K562 (cell line): Measurements from ENCODE around the gene ARID4B. TPM values are rescaled to one million over a fixed set of nuclear protein-coding genes. Genes with fewer than 3 reads are reported as not detected.

Source experiments
- AFF4 ChIP-seq: sonication (generic); formaldehyde crosslinking; IDR thresholded peaks from 2 replicates; pipeline ENCODE4 v1.8.0; 2023; ENCODE audit warnings: mild to moderate bottlenecking, missing genetic modification reagents
- ARID1B ChIP-seq: fragments of 450-650 bp; IDR thresholded peaks from 2 replicates; pipeline ENCODE4 v1.6.1; 2016; ENCODE audit warnings: antibody characterized with exemption, mild to moderate bottlenecking, inconsistent platforms
- FUS ChIP-seq: fragments of 200-400 bp; formaldehyde crosslinking; optimal IDR thresholded peaks from 2 replicates; pipeline ENCODE3; 2017; ENCODE audit warnings: low read depth, low read length
- IRF2 ChIP-seq: sonication (generic); formaldehyde crosslinking; IDR thresholded peaks from 2 replicates; pipeline ENCODE4 v1.8.1; 2022; ENCODE audit warnings: mild to moderate bottlenecking, missing genetic modification reagents
- JUNB ChIP-seq: fragments of 450-650 bp; formaldehyde crosslinking; conservative IDR thresholded peaks from 2 replicates; pipeline ENCODE4 v1.4.0; 2020; ENCODE audit warnings: mild to moderate bottlenecking
- KDM5B ChIP-seq: fragments of 200-600 bp; sonication (generic); IDR thresholded peaks from 2 replicates; pipeline ENCODE4 v1.6.1; 2012; ENCODE audit warnings: low read depth, mild to moderate bottlenecking, moderate library complexity, low read length, control low read depth, inconsistent platforms; ENCODE audit not compliant: insufficient replicate concordance
- KLF6 ChIP-seq: fragments of 250-450 bp; sonication (Bioruptor Pico); IDR thresholded peaks from 2 replicates; pipeline ENCODE4 v1.4.0; 2020; ENCODE audit warnings: mild to moderate bottlenecking, moderate library complexity, borderline replicate concordance
- PBX2 ChIP-seq, 2 experiments: IDR thresholded peaks in 1 of 2; conservative IDR thresholded peaks in 1 of 2; 2 replicates each; pipeline ENCODE4 v1.6.1; 2016; ENCODE audit warnings: low read depth in 2 of 2, mild to moderate bottlenecking in 1 of 2, missing compliant biosample characterization in 1 of 2, missing genetic modification characterization in 1 of 2, moderate library complexity in 1 of 2
- POLR3G ChIP-seq: IDR thresholded peaks from 2 replicates; pipeline ENCODE4 v1.6.1; 2011; ENCODE audit not compliant: insufficient read length, insufficient replicate concordance; ENCODE audit errors: extremely low read depth
- SREBF1 ChIP-seq: fragments of 150-350 bp; IDR thresholded peaks from 2 replicates; pipeline ENCODE4 v1.6.1; 2014; ENCODE audit warnings: antibody characterized with exemption, low read depth, low read length, borderline replicate concordance
- STAG1 ChIP-seq: sonication (generic); formaldehyde crosslinking; IDR thresholded peaks from 2 replicates; pipeline ENCODE4 v1.5.0; 2020; ENCODE audit warnings: missing genetic modification reagents, borderline replicate concordance
- TAL1 ChIP-seq: fragments of 450-650 bp; IDR thresholded peaks from 2 replicates; pipeline ENCODE4 v1.6.1; 2016; ENCODE audit warnings: mild to moderate bottlenecking
- TFAP4 ChIP-seq: sonication (generic); formaldehyde crosslinking; IDR thresholded peaks from 2 replicates; pipeline ENCODE4 v1.8.0; 2022; ENCODE audit warnings: missing genetic modification reagents, mild to moderate bottlenecking, moderate library complexity, borderline replicate concordance
- TSHZ1 ChIP-seq: fragments of 250-450 bp; sonication (Bioruptor Pico); IDR thresholded peaks from 2 replicates; pipeline ENCODE4 v1.4.0; 2020; ENCODE audit warnings: mild to moderate bottlenecking, moderate library complexity
- ZNF140 ChIP-seq: fragments of 250-450 bp; sonication (Bioruptor Pico); IDR thresholded peaks from 2 replicates; pipeline ENCODE4 v1.8.0; 2021; ENCODE audit warnings: moderate library complexity, mild to moderate bottlenecking, inconsistent platforms
- polyA plus RNA-seq, 8 experiments: library from polyadenylated mRNA; depleted of rRNA in 4 of 8; stranded (reverse) in 5 of 8; unstranded in 3 of 8; fragments of >200 nt; fragmentation: Nextera tagmentation in 2 of 8; fragmentation: Illumina TruSeq in 1 of 8; extraction: Ambion mirVana in 2 of 8; extraction: Trizol in 1 of 8; gene quantifications; 2 replicates each; pipeline versions ENCODE4 v1.2.1 to v1.2.3, GENCODE V29; 2011 to 2014; ENCODE audit warnings: inconsistent platforms in 1 of 8, missing spikeins in 1 of 8
- total RNA-seq, 7 experiments: library from RNA; depleted of rRNA in 6 of 7; stranded (reverse); fragments of >200 nt in 6 of 7; fragmentation: Illumina TruSeq in 2 of 7; extraction: Trizol in 2 of 7; gene quantifications; 2 replicates each; pipeline versions ENCODE4 v1.2.1 to v1.2.3, GENCODE V29; 2011 to 2021; ENCODE audit warnings: low replicate concordance in 1 of 7

Gene ARID4B
- total and polyA plus RNA-seq, 9 of the 15 experiments (the other 6 are each of a cell fraction or from before 2014, with no cell fraction given), result 8.4 to 38.9 (median 18.5) TPM

GRCh38 chr1:235328271-235329138 is 526 bp upstream of the ARID4B start, which contains the start of gene GGPS1 (continued):
- TF ChIP-seq PBX2 (CRISPR knock-in tag; IDR thresholded peaks at IDR 0.05; ENCODE audit: low read depth) (no peak), PBX2 (tag; conservative IDR thresholded peaks at IDR 0.05; ENCODE audit: low read depth) (peak; percentile 78), STAG1 (no peak), KDM5B (peak; percentile 90), IRF2 (CRISPR knock-in tag) (no peak), KLF6 (CRISPR knock-in tag) (peak; percentile 69; the same call in 1 of the 2 replicates), SREBF1 (peak; percentile 73; the same call in 1 of the 2 replicates), POLR3G (no peak), TAL1 (no peak), TFAP4 (CRISPR knock-in tag) (peak; percentile 62), JUNB (CRISPR knock-in tag) (no peak), FUS (no peak), TSHZ1 (CRISPR knock-in tag) (no peak), AFF4 (CRISPR knock-in tag) (peak; percentile 98), ZNF140 (CRISPR knock-in tag) (no peak), ARID1B (peak; percentile 39; the same call in 1 of the 2 replicates)
